Measurements from ENCODE around the gene PTPRM.

The PTPRM gene

DNA sequence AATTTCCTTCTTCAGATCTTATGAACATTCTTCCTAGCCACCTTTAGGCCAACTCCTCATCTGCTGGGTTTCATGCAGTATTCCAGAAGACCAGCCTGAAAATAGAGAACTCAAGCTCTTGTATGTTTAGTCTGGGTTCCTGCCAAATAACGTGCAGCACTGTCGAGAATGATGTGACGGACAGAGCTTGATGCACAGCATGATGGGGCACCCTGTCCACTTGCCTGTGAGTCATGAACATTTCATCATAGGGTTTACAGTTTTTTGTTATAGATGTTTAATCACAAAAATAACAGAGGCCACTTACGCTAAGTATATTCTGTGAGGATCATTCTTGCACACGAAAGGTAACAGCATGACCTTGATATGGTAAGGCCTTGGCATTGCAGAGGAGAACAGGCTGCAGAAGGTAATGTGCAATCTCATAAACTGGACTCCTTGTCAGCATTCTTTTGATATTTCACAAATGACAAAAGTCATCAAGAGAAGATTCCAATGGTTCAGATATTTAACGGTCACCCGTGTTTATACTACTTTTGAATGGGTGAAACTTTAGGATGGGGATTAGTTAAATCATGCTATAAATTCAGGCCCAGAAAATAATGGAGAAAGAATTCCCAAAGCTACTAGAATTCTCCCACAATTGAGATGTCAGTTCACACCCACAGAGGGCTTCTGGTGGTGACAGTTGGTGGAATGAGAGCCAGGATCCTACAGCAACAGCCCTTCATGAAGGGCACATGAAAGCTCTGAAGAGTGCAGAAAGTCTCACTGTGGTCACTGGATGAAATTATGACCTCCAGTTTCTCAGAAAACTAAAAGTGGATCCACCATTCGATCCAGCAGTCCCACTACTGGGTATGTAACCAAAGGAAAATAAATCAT is 646.0 kb downstream of the PTPRM start:
- no peak for DNase-seq

DNA sequence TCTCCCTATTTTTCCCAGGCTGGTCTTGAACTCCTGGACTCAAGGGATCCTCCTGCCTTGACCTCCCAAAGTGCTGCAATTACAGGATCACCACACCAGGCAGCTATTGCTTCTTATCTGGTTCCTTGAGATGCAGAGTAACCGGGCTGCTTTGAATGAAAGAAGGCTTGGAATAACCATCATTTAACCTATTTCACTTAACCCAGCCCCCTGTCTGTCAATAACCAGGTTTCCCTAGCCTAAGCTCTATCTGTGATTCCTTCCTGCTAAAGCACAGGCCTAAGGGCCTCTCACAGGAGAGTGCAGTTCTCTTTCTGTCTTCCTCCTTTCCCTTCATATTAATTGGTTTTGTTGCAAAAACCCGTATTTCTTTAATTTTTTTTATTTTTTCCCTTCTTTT is 648.6 kb downstream of the PTPRM start:
- Histone ChIP-seq H3K36me3 (peaks cover 0 to 6% (median 0%) of the 10 kb centered on the region in 3 donors), H3K4me1 (peaks cover 0 to 18% (median 2%) of the 10 kb centered on the region in 4 donors), H3K27me3 (no peaks in the 10 kb centered on the region), H3K27ac (no peak overlapping the region), H3K9me3 (no peaks in the 10 kb centered on the region), H3K4me3 (no peak overlapping the region)
- DNase-seq, result no peak
- intact Hi-C loops (cut with DNase I; ENCODE audit: low total_unique reads), result no loop called here
- TF ChIP-seq, protein P1, sequence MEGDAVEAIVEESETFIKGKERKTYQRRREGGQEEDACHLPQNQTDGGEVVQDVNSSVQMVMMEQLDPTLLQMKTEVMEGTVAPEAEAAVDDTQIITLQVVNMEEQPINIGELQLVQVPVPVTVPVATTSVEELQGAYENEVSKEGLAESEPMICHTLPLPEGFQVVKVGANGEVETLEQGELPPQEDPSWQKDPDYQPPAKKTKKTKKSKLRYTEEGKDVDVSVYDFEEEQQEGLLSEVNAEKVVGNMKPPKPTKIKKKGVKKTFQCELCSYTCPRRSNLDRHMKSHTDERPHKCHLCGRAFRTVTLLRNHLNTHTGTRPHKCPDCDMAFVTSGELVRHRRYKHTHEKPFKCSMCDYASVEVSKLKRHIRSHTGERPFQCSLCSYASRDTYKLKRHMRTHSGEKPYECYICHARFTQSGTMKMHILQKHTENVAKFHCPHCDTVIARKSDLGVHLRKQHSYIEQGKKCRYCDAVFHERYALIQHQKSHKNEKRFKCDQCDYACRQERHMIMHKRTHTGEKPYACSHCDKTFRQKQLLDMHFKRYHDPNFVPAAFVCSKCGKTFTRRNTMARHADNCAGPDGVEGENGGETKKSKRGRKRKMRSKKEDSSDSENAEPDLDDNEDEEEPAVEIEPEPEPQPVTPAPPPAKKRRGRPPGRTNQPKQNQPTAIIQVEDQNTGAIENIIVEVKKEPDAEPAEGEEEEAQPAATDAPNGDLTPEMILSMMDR (IDR thresholded peaks at IDR 0.05), result no peak

More for the DNA sequence above, 646.0 kb downstream of the PTPRM start:
- H3K9me3 ChIP-seq, result no peaks in the 10 kb centered on the region
- H3K27ac ChIP-seq, result no peak overlapping the region
- H3K27me3 ChIP-seq, result no peaks in the 10 kb centered on the region
- TF ChIP-seq, protein P1 (IDR thresholded peaks at IDR 0.05), result no peak
- H3K36me3 ChIP-seq, result peaks cover 0 to 6% (median 0%) of the 10 kb centered on the region in 3 donors
- intact Hi-C loops (cut with DNase I; ENCODE audit: low total_unique reads), result no loop called here
- no peak overlapping the region for H3K4me3 ChIP-seq
- peaks cover 0 to 7% (median 0%) of the 10 kb centered on the region in 4 donors for H3K4me1 ChIP-seq

DNA sequence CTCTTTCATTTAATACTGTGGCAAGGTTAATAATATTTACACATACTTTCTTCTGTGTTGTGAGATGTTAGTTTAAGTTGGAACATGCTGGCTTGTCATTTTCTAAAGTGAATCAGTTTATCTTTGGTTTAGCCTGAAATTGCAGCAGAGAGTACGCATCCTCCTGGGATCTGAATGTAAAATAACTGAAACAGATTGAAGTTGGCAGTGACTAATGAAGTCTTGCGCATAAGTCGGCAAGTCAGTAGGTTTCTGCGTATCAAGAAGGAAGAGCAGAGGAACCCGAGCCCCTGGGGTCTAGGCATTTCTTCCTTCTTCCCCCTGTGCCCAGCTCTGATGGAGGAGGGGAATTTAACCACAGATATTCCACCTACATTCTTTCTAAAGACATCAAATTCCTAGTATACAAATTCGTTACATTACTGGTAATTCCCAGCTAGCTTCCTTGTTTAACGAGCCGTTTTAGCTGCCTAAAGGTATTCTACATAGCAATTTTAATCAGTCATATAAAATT is 650.0 kb downstream of the PTPRM start:
- TF ChIP-seq, protein P1 (IDR thresholded peaks at IDR 0.05), result no peak
- Histone ChIP-seq H3K4me3 (no peak overlapping the region), H3K4me1 (peaks cover 0 to 18% (median 2%) of the 10 kb centered on the region in 4 donors), H3K27ac (no peak overlapping the region), H3K27me3 (no peaks in the 10 kb centered on the region), H3K9me3 (no peaks in the 10 kb centered on the region), H3K36me3 (peaks cover 0 to 6% (median 0%) of the 10 kb centered on the region in 3 donors)
- no peak for DNase-seq
- intact Hi-C loops (cut with DNase I; ENCODE audit: low total_unique reads), result no loop called here

DNA sequence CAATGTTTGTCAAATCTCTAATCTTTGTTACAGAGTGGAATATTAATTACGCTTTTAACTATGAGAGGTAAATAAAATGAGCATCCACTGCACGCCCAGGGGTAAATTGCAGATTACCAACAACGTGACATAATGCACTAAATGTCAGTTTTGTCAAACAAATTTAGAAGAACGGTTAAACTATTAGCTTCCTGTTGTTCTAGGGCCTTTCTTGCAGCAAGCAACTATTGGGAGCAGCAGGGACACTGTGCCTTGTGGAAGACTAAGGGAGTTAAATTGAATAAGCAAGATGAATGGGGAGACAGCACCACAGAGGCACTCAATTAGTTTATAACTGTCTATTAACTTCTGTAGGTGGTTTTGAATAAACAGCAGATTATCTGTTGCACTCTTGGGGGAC is 651.1 kb downstream of the PTPRM start:
- TF ChIP-seq, protein P1 (IDR thresholded peaks at IDR 0.05), result no peak
- DNase-seq, result no peak
- no peak overlapping the region for H3K4me3 ChIP-seq
- no peaks in the 10 kb centered on the region for H3K9me3 ChIP-seq
- intact Hi-C loops (cut with DNase I; ENCODE audit: low total_unique reads), result no loop called here
- no peak overlapping the region for H3K27ac ChIP-seq
- peaks cover 0 to 6% (median 0%) of the 10 kb centered on the region in 3 donors for H3K36me3 ChIP-seq
- no peaks in the 10 kb centered on the region for H3K27me3 ChIP-seq
- H3K4me1 ChIP-seq, result peaks cover 0 to 11% (median 2%) of the 10 kb centered on the region in 4 donors

DNA sequence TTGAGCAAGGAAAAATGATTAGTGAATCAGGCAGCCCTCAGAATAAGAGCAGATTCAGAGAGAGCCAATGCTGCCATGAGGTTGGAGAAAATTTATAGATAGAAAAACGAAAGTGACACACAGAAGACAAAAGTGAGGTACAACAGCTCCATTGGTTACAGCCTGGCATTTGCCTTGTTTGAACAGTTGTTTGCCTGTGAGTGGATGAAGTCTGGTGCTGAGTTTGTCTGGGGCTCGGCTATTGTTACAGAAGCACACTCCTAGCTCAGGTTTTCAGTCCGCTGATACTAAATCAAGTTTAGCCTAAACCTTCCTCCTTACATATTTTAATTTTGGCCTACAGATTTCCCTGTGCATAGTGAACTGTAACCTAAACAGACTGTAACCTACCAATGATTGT is 654.3 kb downstream of the PTPRM start:
- DNase-seq, result no peak
- intact Hi-C loops (cut with DNase I; ENCODE audit: low total_unique reads), result no loop called here
- TF ChIP-seq, protein P1 (IDR thresholded peaks at IDR 0.05), result no peak

More for the DNA sequence above, 654.3 kb downstream of the PTPRM start:
- H3K9me3 ChIP-seq, result peaks cover 0 to 4% (median 0%) of the 10 kb centered on the region in 3 donors
- H3K36me3 ChIP-seq, result no peaks in the 10 kb centered on the region
- H3K27me3 ChIP-seq, result no peaks in the 10 kb centered on the region
- no peak overlapping the region for H3K27ac ChIP-seq
- H3K4me1 ChIP-seq, result peaks cover 0 to 11% (median 2%) of the 10 kb centered on the region in 4 donors
- H3K4me3 ChIP-seq, result no peak overlapping the region

Measured in tibial artery (tissue), 4 donors.